ENCODE data around the gene XRCC4.

DNA sequence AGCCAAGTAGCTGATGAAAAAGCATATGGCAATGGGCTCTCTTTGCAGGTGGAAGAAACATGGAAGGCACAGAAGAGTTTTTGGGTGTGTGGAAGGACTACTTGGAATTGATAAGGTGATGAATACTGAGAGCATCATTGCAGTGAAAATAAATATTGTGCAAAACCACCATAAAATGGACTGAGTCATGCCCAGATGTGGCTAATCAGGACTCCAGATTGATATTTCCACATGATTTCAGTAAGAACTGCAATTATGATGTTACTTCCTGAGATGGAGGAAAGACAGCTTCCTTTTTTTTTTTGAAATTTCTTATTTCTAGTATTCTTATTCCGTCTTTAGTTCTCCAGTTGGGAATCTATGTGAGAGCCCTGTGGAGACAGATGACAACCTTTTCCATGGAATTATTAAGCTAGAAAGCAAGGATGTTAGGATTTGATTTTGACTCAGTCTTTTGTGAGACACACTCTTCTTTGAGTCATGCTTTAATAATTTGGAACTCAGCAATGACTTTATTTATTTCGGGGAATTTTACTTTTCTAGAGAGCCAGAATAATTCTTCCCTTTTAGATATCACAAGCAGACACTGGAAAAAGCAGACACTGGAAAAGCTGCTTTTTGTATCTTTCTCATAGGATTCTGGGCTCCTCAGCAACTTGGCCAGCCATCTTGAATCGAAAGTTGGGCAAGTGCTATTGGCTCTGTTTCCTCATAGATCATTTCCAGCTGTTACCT, 300.0 kb downstream of the XRCC4 start:
- TF ChIP-seq CTCF (IDR thresholded peaks at IDR 0.05; ENCODE audit: low read depth, low read length) = no peak
- no peak for TF ChIP-seq POLR2A (IDR thresholded peaks at IDR 0.05; ENCODE audit: extremely low read depth, insufficient read length)
- TF ChIP-seq MAX (IDR thresholded peaks at IDR 0.05; ENCODE audit: low read depth, low read length) = no peak

All from NB4 (cell line).